HepG2 (cell line): ENCODE measurements around the gene FLYWCH1. TPM values are rescaled to one million over a fixed set of nuclear protein-coding genes. Genes with fewer than 3 reads are reported as not detected.

Source experiments
- ATAC-seq: fragments of 200-7000 bp; cut with Tn5 transposase; 3 replicates; pipeline ENCODE4 v1.9.1; 2020; ENCODE audit warnings: mild to moderate bottlenecking, moderate library complexity
- BruUV-seq: library from RNA; stranded (reverse); fragments of 400-500 nt; replicated peaks from 2 replicates; lab custom pipeline; 2021; lab: Mats Ljungman, UMichigan
- CTCF ChIA-PET: fragments of 300-600 bp; formaldehyde crosslinking; extraction: SDS; loops from one replicate; lab custom pipeline; 2021; ENCODE audit warnings: low total read pairs, inconsistent platforms, low intra/inter-chr PET ratio; lab: Yijun Ruan, JAX
- POLR2A ChIA-PET: fragments of 350-600 bp; sonication (Branson Sonifier 250); formaldehyde crosslinking; loops from one replicate; lab custom pipeline; 2020; ENCODE audit warnings: antibody characterized with exemption, inconsistent platforms; lab: Yijun Ruan, JAX
- DNase-seq: peaks from one replicate; pipeline ENCODE4 v3.0.0-alpha.2; 2015; ENCODE audit warnings: low spot score
- FAIRE-seq: peaks from 3 replicates; lab custom pipeline; 2011; peaks lifted over from hg19 to GRCh38; lab: Jason Lieb, UNC
- H2AFZ ChIP-seq: one replicate; pipeline ENCODE4 v1.6.1; 2011; ENCODE audit warnings: low read length, inconsistent platforms
- H3K27ac ChIP-seq: fragments of 300-600 bp; 3 replicates; pipeline ENCODE4 v1.8.0; 2011; ENCODE audit warnings: mixed run types, mild to moderate bottlenecking, mixed read lengths, low read length, inconsistent platforms; ENCODE audit not compliant: insufficient read depth; ENCODE audit errors: extremely low read length
- H3K27me3 ChIP-seq, 2 experiments: fragments of 200-600 bp in 1 of 2; 2 replicates in 1 of 2; 3 replicates in 1 of 2; pipeline versions ENCODE4 v1.6.0 to v1.8.0; 2011; ENCODE audit warnings: low read length in 2 of 2, mild to moderate bottlenecking in 2 of 2, moderate library complexity in 2 of 2, inconsistent platforms in 1 of 2; ENCODE audit not compliant: insufficient read depth in 2 of 2, control insufficient read depth in 1 of 2
- H3K36me3 ChIP-seq, 2 experiments: fragments of 200-600 bp in 1 of 2; replicated peaks in 1 of 2; 2 replicates in 1 of 2; 3 replicates in 1 of 2; pipeline versions ENCODE4 v1.5.1 to v1.8.0; 2011; ENCODE audit warnings: low read length in 2 of 2, inconsistent platforms in 1 of 2; ENCODE audit not compliant: insufficient read depth in 2 of 2, control insufficient read depth in 1 of 2
- H3K4me1 ChIP-seq: 2 replicates; pipeline ENCODE4 v1.5.1; 2012; ENCODE audit warnings: low read length, inconsistent platforms; ENCODE audit not compliant: insufficient read depth
- H3K4me2 ChIP-seq: 2 replicates; pipeline ENCODE4 v1.6.0; 2011; ENCODE audit warnings: low read depth, low read length, inconsistent platforms
- H3K4me3 ChIP-seq, 3 experiments: fragments of 200-600 bp in 1 of 3; sonication (generic), shearing (Covaris generic) in 1 of 3; replicated peaks in 1 of 3; 2 replicates each; pipeline ENCODE4 v1.5.1; 2011 to 2016; ENCODE audit warnings: low read length in 3 of 3, inconsistent platforms in 2 of 3, low read depth in 2 of 3, mild to moderate bottlenecking in 2 of 3, control low read depth in 1 of 3, mixed read lengths in 1 of 3; ENCODE audit not compliant: insufficient read depth in 1 of 3
- H3K79me2 ChIP-seq: one replicate; pipeline ENCODE4 v1.6.1; 2011; ENCODE audit warnings: low read length, inconsistent platforms; ENCODE audit not compliant: insufficient read depth
- H3K9ac ChIP-seq: 2 replicates; pipeline ENCODE4 v1.6.0; 2011; ENCODE audit warnings: mild to moderate bottlenecking, low read depth, low read length, inconsistent platforms; ENCODE audit not compliant: insufficient read depth
- H3K9me3 ChIP-seq: 2 replicates; pipeline ENCODE4 v1.5.1; 2012; ENCODE audit warnings: mild to moderate bottlenecking, low read length
- H4K20me1 ChIP-seq: 2 replicates; pipeline ENCODE4 v1.6.0; 2011; ENCODE audit warnings: inconsistent platforms, mild to moderate bottlenecking, low read length, moderate library complexity; ENCODE audit not compliant: insufficient read depth
- CEBPB ChIP-seq: IDR thresholded peaks from 2 replicates; pipeline ENCODE4 v1.6.1; 2011; ENCODE audit warnings: low read depth, low read length, improper control_type of control experiment, borderline replicate concordance
- FOSL2 ChIP-seq: sonication (generic); formaldehyde crosslinking; IDR thresholded peaks from 2 replicates; pipeline ENCODE4 v1.4.0; 2020; ENCODE audit warnings: missing genetic modification reagents
- GABPA ChIP-seq, 2 experiments: IDR thresholded peaks; 2 replicates each; pipeline ENCODE4 v1.6.1; 2011 to 2016; ENCODE audit warnings: low read depth in 2 of 2, low read length in 1 of 2, missing biosample characterization in 1 of 2, missing genetic modification characterization in 1 of 2
- NFYC ChIP-seq: IDR thresholded peaks from 2 replicates; pipeline ENCODE4 v1.6.1; 2016; ENCODE audit warnings: missing genetic modification reagents, missing compliant biosample characterization
- ZNF3 ChIP-seq: IDR thresholded peaks from 2 replicates; pipeline ENCODE4 v1.7.0; 2017; ENCODE audit warnings: inconsistent platforms
- WGBS: methylation state at CpG from one replicate; pipeline ENCODE4 v1.1.6; 2017; ENCODE audit warnings: low lambda C conversion rate; 5-methylcytosine and 5-hydroxymethylcytosine counted together
- in situ Hi-C: cut with HindIII; loops from 2 replicates; pipeline ENCODE4 v1.10.0; 2017; ENCODE audit warnings: low pct_unique_long_range_greater_than_20kb; ENCODE audit not compliant: extremely low pct_ligation_motif_present
- intact Hi-C: fragments of 100-400 bp; cut with micrococcal nuclease; formaldehyde crosslinking; loops from one replicate; pipeline ENCODE4 v1.10.0; 2022; ENCODE audit not compliant: unreplicated experiment
- polyA plus RNA-seq, 8 experiments: library from polyadenylated mRNA; depleted of rRNA in 3 of 8; stranded (reverse) in 7 of 8; unstranded in 1 of 8; fragments of >200 nt; fragmentation: Illumina TruSeq in 4 of 8; extraction: Trizol in 4 of 8; gene quantifications; 2 replicates each; pipeline versions ENCODE4 v1.2.1 to v1.2.3, GENCODE V29; 2011 to 2016; ENCODE audit warnings: low read depth in 4 of 8, missing spikeins in 1 of 8, mixed read lengths in 1 of 8; ENCODE audit not compliant: insufficient read depth in 1 of 8
- total RNA-seq, 5 experiments: library from RNA; depleted of rRNA; stranded (reverse); fragments of >200 nt; fragmentation: Illumina TruSeq; extraction: Trizol; gene quantifications; 2 replicates each; pipeline ENCODE4 v1.2.3, GENCODE V29; 2016; ENCODE audit warnings: low read depth in 1 of 5

The FLYWCH1 gene
- total and polyA plus RNA-seq, 2 of the 13 experiments (the other 11 are each of a cell fraction or from before 2014, with no cell fraction given): 7.3 to 12.4 TPM

GRCh38 chr16:2894231-2894630 is 17.5 kb upstream of the FLYWCH1 start:
- peaks cover 41% of the 10 kb centered on the region for H3K4me1 ChIP-seq
- no peaks in the 10 kb centered on the region for H3K79me2 ChIP-seq
- no peak overlapping the region for H2AFZ ChIP-seq
- H3K27ac ChIP-seq: no peak overlapping the region
- no peaks in the 10 kb centered on the region for H3K27me3 ChIP-seq
- POLR2A ChIA-PET: interaction anchor here (1.8 to 3.2 kb wide), 2 partner anchors 11 kb away, joined by 10 to 15 read pairs; partner anchors contain the start of gene FLYWCH2
- 92% methylated on average over 27 of the region's 31 CpGs for WGBS
- no peak for FAIRE-seq
- H3K4me3 ChIP-seq: no peak overlapping the region
- H3K36me3 ChIP-seq: peaks cover 2 to 4% of the 10 kb centered on the region in 2 experiments; a peak in 2 of 5 replicates
- H4K20me1 ChIP-seq: no peaks in the 10 kb centered on the region
- CTCF ChIA-PET: no interaction called here
- no peaks in the 10 kb centered on the region for H3K9me3 ChIP-seq
- H3K9ac ChIP-seq: no peak overlapping the region
- no TSS peak for BruUV-seq
- H3K4me2 ChIP-seq: no peak overlapping the region
- no peak for TF ChIP-seq NFYC
- intact Hi-C loops: no loop called here
- in situ Hi-C loops: no loop called here
- ATAC-seq: no peak
- DNase-seq: no peak

GRCh38 chr16:2895813-2896212 is 15.9 kb upstream of the FLYWCH1 start:
- DNase-seq (peak; percentile 16), ATAC-seq (peak; percentile 10; the same call in 1 of the 3 replicates), FAIRE-seq (no peak)
- no CpG with 5 or more reads among the region's 4 CpGs for WGBS
- Histone ChIP-seq H3K4me2 (no peak overlapping the region), H3K4me1 (peaks cover 48% of the 10 kb centered on the region), H3K27me3 (no peaks in the 10 kb centered on the region), H3K36me3 (peaks cover 2 to 4% of the 10 kb centered on the region in 2 experiments; a peak in 2 of 5 replicates), H3K9me3 (no peaks in the 10 kb centered on the region), H2AFZ (no peak overlapping the region), H4K20me1 (no peaks in the 10 kb centered on the region; the same call in 1 of the 2 replicates), H3K27ac (no peak overlapping the region), H3K9ac (no peak overlapping the region), H3K79me2 (no peaks in the 10 kb centered on the region), H3K4me3 (no peak overlapping the region)
- CTCF ChIA-PET: no interaction called here
- in situ Hi-C loops: no loop called here
- POLR2A ChIA-PET: interaction anchor here (1.8 to 3.2 kb wide), 2 partner anchors 10 to 13 kb away, joined by 10 to 15 read pairs; partner anchors contain the start of gene FLYWCH2
- TF ChIP-seq GABPA (IDR thresholded peaks at IDR 0.05; ENCODE audit: low read depth, low read length) (no peak), GABPA (CRISPR knock-in tag; IDR thresholded peaks at IDR 0.05; ENCODE audit: low read depth) (no peak), ZNF3 (CRISPR knock-in tag) (no peak), FOSL2 (peak; percentile 66), CEBPB (no peak)
- BruUV-seq: no TSS peak
- intact Hi-C loops: no loop called here
